Testis (tissue), 2 donors: Measurements from ENCODE around the gene ZNF296.

Source experiments
- CTCF ChIP-seq, 3 experiments: fragments of 450-650 bp in 2 of 3; fragments of 200-600 bp in 1 of 3; sonication (generic) in 1 of 3; IDR thresholded peaks; one replicate each; pipeline ENCODE4 v1.5.1; 2016 to 2019; ENCODE audit warnings: antibody characterized with exemption in 3 of 3, mild to moderate bottlenecking in 2 of 3, moderate library complexity in 1 of 3
- POLR2A ChIP-seq: fragments of 450-650 bp; IDR thresholded peaks from one replicate; pipeline ENCODE4 v1.6.1; 2017; ENCODE audit warnings: antibody characterized with exemption, mild to moderate bottlenecking, moderate library complexity

GRCh38 chr19:45094137-45094536 lies 17.9 kb upstream of the ZNF296 start:
- TF ChIP-seq POLR2A (no peak), CTCF (IDR thresholded peaks at IDR 0.05) (no peak)
